ENCODE data around the gene SYNPO.
A peak's percentile ranks its signal among the peaks of the same experiment; 100 is the strongest.

SYNPO gene

GRCh38 chr5:150676578-150676977 is 36.1 kb downstream of the SYNPO start:
- no peak for DNase-seq

DNA sequence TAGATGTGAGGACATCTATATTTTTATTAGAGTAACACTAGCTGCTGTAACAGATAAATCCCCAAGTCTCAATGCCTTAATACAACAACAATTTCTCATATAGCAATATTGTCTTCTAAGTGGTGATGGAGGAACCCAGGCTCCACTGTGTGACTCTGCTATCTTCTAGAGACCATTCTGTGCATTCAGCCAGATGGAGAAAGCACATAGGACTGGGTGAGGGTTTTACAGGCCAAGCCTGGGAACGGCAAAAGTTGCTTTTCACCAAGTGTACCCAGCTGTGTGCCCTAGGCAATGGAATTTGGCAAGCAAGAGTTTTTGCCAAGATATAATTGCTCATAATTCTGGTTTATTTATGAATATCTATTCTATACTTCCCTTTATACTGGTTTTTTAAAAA is 48.7 kb downstream of the SYNPO start:
- no peak for DNase-seq

DNA sequence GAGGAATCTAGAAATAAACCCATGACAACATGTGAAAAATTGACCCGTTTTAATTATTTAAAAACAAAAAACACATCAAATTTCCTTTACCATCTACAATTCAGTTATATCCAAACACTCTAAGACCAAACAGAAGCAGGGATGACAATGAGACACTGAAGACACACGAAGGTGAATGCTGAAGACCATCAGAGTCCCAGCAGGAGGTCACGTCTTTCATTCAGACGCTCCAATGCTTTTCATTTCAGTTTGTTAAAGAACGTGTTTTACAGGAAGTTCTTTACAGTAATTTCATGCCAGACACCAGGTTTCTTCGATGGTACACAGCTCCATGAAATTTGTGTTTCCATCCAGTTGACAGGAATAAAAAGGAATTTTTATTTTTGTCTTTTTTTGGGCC is 50.3 kb downstream of the SYNPO start:
- DNase-seq, result no peak

GRCh38 chr5:150692276-150692675 is 51.8 kb downstream of the SYNPO start:
- DNase-seq, result no peak

DNA sequence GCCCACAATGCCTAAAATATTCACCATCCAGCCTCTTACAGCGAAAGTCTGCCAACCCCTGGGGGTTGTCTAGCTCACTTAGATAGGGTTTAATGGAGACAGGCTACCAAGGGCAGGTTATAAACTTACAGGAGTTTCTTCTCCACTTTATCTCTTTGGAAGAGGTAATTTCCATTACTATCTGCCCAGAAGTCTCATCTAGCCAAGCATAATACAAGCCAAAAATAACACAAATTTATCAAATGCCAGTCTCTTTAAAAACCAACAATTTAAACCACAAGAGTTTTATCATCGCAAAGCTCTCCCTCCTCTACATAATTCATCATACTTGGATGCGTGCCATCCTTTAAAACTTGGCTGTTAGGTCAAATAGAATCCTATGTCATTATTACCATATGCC is 54.2 kb downstream of the SYNPO start:
- DNase-seq, result no peak

- DNase-seq, result no peak
Measured at GRCh38 chr5:150700246-150700593, 59.8 kb downstream of the SYNPO start.

DNA sequence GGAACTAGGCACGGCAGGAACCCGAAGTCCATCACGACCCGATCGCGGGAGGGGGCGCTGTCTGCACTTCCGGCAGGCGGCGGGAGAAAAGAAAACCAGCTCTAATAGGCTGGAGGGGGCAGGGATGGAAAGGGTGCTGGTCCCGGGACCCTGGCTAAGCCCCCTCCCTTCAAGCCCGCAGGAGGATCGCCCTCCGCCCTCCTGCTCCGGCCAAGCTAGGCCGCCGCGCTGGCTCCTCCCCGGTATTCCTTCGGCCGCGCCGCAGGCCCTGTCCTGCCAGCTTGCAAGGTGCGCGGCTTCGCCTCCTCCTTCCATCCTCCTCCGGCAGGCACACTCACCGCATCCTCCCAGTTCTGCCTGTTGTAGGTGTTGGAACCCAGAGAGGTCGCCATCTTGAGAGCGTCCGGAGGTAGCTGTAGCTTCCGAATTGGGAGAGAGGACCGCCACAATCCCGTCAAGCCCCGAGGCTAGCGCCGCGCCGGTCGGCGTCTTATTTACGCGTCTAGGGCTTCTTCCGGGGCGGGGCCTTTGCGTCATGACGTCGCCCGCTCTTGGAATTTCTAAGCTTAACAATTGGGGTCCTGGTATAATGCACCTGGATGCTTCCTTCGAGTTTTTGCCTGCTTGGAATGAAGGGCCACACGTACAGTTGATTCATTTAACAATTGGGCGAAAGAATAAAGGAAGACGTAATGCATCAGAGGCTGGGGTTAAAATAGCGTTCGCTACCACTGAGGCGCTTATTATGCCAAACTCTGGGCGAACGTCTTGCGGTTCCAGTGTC is 60.3 kb downstream of the SYNPO start, which contains the start of gene RBM22:
TSS of gene RBM22 (minus strand) at position 469 of the 784 bp plus-strand sequence. CDS start at position 392, 77 bp downstream.
- peak; percentile 55 to 96 (median 86) for DNase-seq

GRCh38 chr5:150703762-150704161 is 63.3 kb downstream of the SYNPO start:
- DNase-seq, result no peak

DNA sequence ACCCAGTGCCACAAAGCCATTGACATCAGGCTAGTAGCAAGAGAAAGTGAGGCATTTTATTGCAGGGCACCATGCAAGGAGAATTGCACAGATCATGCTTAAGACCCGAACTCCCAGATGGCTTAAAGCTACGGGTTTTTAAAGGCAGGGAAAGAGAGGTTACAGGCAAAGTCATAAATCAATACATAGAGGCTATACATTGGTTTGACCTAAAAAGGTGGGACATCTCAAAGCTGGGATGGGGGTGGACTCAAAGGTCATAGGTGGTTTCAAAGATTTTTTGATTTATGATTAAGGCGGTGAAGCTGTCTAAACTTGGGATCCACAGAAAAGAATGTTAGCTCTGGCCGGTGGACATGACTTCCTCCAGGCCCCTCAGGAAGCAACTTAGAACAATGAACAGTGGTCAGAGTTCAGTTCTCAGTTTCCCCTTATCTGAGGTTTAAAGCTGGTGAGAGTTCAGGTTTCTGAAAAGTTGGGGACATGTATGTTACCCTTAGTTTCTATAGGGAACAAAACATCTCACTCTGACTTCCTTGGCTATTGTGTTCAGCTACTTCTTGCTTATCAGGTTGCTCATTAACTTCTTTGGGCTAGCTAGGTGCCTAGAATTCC is 66.4 kb downstream of the SYNPO start:
- DNase-seq, result no peak
